Measurements from ENCODE around the gene CENPH. TPM values are rescaled to one million over a fixed set of nuclear protein-coding genes. Genes with fewer than 3 reads are reported as not detected.
"Not testable (repeated sequence)": the region's sequence is repeated elsewhere in the genome, so short reads cannot be mapped to it uniquely, and the experiment has no call there.

Gene CENPH
- total RNA-seq, 1 experiment from 2014 or later: 79.0 TPM

- TF ChIP-seq, protein P1, sequence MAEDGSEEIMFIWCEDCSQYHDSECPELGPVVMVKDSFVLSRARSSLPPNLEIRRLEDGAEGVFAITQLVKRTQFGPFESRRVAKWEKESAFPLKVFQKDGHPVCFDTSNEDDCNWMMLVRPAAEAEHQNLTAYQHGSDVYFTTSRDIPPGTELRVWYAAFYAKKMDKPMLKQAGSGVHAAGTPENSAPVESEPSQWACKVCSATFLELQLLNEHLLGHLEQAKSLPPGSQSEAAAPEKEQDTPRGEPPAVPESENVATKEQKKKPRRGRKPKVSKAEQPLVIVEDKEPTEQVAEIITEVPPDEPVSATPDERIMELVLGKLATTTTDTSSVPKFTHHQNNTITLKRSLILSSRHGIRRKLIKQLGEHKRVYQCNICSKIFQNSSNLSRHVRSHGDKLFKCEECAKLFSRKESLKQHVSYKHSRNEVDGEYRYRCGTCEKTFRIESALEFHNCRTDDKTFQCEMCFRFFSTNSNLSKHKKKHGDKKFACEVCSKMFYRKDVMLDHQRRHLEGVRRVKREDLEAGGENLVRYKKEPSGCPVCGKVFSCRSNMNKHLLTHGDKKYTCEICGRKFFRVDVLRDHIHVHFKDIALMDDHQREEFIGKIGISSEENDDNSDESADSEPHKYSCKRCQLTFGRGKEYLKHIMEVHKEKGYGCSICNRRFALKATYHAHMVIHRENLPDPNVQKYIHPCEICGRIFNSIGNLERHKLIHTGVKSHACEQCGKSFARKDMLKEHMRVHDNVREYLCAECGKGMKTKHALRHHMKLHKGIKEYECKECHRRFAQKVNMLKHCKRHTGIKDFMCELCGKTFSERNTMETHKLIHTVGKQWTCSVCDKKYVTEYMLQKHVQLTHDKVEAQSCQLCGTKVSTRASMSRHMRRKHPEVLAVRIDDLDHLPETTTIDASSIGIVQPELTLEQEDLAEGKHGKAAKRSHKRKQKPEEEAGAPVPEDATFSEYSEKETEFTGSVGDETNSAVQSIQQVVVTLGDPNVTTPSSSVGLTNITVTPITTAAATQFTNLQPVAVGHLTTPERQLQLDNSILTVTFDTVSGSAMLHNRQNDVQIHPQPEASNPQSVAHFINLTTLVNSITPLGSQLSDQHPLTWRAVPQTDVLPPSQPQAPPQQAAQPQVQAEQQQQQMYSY (CRISPR knock-in tag; IDR thresholded peaks at IDR 0.05): 0 out of 2 replicates have a peak, but pooled peaks have one; percentile 52
- no peak for TF ChIP-seq NR2C2 (CRISPR knock-in tag; IDR thresholded peaks at IDR 0.05)
- TF ChIP-seq, protein P2, sequence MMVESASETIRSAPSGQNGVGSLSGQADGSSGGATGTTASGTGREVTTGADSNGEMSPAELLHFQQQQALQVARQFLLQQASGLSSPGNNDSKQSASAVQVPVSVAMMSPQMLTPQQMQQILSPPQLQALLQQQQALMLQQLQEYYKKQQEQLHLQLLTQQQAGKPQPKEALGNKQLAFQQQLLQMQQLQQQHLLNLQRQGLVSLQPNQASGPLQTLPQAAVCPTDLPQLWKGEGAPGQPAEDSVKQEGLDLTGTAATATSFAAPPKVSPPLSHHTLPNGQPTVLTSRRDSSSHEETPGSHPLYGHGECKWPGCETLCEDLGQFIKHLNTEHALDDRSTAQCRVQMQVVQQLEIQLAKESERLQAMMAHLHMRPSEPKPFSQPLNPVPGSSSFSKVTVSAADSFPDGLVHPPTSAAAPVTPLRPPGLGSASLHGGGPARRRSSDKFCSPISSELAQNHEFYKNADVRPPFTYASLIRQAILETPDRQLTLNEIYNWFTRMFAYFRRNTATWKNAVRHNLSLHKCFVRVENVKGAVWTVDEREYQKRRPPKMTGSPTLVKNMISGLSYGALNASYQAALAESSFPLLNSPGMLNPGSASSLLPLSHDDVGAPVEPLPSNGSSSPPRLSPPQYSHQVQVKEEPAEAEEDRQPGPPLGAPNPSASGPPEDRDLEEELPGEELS (CRISPR knock-in tag; IDR thresholded peaks at IDR 0.05): peak; percentile 75
- TF ChIP-seq, protein P3, sequence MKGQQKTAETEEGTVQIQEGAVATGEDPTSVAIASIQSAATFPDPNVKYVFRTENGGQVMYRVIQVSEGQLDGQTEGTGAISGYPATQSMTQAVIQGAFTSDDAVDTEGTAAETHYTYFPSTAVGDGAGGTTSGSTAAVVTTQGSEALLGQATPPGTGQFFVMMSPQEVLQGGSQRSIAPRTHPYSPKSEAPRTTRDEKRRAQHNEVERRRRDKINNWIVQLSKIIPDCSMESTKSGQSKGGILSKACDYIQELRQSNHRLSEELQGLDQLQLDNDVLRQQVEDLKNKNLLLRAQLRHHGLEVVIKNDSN (CRISPR knock-in tag; IDR thresholded peaks at IDR 0.05): peak; percentile 99
- TF ChIP-seq, protein P4, sequence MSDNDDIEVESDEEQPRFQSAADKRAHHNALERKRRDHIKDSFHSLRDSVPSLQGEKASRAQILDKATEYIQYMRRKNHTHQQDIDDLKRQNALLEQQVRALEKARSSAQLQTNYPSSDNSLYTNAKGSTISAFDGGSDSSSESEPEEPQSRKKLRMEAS (CRISPR knock-in tag; IDR thresholded peaks at IDR 0.05): peak; percentile 62; the same call in 1 of the 2 replicates
- 0 out of 2 replicates have a peak, but pooled peaks have one; percentile 15 for TF ChIP-seq SMAD3 (CRISPR knock-in tag; IDR thresholded peaks at IDR 0.05; ENCODE audit: borderline replicate concordance)
- TF ChIP-seq ZNF281 (CRISPR knock-in tag; IDR thresholded peaks at IDR 0.05): no peak
- no peak for TF ChIP-seq ZNF317 (CRISPR knock-in tag; IDR thresholded peaks at IDR 0.05; ENCODE audit: borderline replicate concordance, low read depth)
- TF ChIP-seq ATF6 (CRISPR knock-in tag; IDR thresholded peaks at IDR 0.05): no peak
- peak; percentile 73; the same call in 1 of the 2 replicates for TF ChIP-seq ETV6 (CRISPR knock-in tag; IDR thresholded peaks at IDR 0.05)
Observed at GRCh38 chr5:69234457-69235268, 45.3 kb downstream of the CENPH start, which contains the start of gene CDK7 (continued).

DNA sequence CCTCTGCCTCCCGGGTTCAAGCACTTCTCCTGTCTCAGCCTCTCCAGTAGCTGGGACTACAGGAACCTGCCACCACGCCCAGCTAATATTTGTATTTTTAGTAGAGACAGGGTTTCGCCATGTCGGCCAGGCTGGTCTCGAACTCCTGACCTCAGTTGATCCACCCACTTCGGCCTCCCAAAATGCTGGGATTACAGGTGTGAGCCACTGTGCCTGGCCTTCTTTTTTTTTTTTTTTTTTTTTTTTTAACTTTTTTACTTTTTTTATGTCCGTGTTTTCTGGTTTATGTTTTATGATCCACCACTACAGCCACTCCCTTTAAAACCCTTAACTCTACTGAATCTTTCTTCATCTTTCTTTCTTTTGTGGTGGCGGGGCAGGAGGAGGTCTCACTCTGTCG is 47.4 kb downstream of the CENPH start:
- peaks cover 17% of the 10 kb centered on the region for H3K4me1 Mint-ChIP-seq
- POLR2A ChIA-PET; ATAC-seq; DNase-seq (ENCODE audit: low spot score); H3K27me3 Mint-ChIP-seq (ENCODE audit: low read depth); H3K9me3 Mint-ChIP-seq: not testable (repeated sequence)
- peak overlapping the region; percentile 50; the same call in 1 of the 2 replicates for H3K27ac Mint-ChIP-seq
- CTCF ChIA-PET: interaction anchor here (0.7 to 1.6 kb wide), 2 partner anchors 143 to 950 kb away, joined by 3 to 7 read pairs; partner anchors contain the start of gene SLC30A5
- peaks cover 34% of the 10 kb centered on the region for H3K36me3 Mint-ChIP-seq
- H3K4me3 Mint-ChIP-seq: peak overlapping the region; percentile 59

Data from WTC11 (cell line).